NCI-H2171 treated with DMSO at 0.1 percent for 48 hours (cell line): ENCODE results near the gene FAF1.

Experiments
- DNase-seq: peaks from one replicate; lab custom pipeline; 2025; lab: John Stamatoyannopoulos, UW

Gene FAF1

GRCh38 chr1:50490640-50491039 lies 469.4 kb downstream of the FAF1 start:
- DNase-seq = no peak

- no peak for DNase-seq
Observed at GRCh38 chr1:50488876-50489275, 471.2 kb downstream of the FAF1 start.

- DNase-seq = no peak
Observed at GRCh38 chr1:50488356-50488755, 471.7 kb downstream of the FAF1 start.

- no peak for DNase-seq
Observed at GRCh38 chr1:50487725-50488124, 472.3 kb downstream of the FAF1 start.

GRCh38 chr1:50481142-50481736 lies 478.8 kb downstream of the FAF1 start:
- no peak for DNase-seq

- no peak for DNase-seq
Observed at GRCh38 chr1:50476800-50477199, 483.3 kb downstream of the FAF1 start.

GRCh38 chr1:50474859-50475809 lies 484.9 kb downstream of the FAF1 start:
- DNase-seq = no peak

- no peak for DNase-seq
Observed at GRCh38 chr1:50473513-50473912, 486.6 kb downstream of the FAF1 start.

- no peak for DNase-seq
Observed at GRCh38 chr1:50471967-50472366, 488.1 kb downstream of the FAF1 start.

GRCh38 chr1:50462964-50463363 lies 497.1 kb downstream of the FAF1 start:
- no peak for DNase-seq

- no peak for DNase-seq
Observed at GRCh38 chr1:50458507-50458906, 501.6 kb downstream of the FAF1 start.

- no peak for DNase-seq
Observed at GRCh38 chr1:50454911-50455310, 505.2 kb downstream of the FAF1 start.

- no peak for DNase-seq
Observed at GRCh38 chr1:50453266-50453665, 506.8 kb downstream of the FAF1 start.

- DNase-seq = no peak
Observed at GRCh38 chr1:50452700-50453099, 507.4 kb downstream of the FAF1 start.

GRCh38 chr1:50450861-50451653 lies 509.0 kb downstream of the FAF1 start:
- no peak for DNase-seq

GRCh38 chr1:50447961-50448360 lies 512.1 kb downstream of the FAF1 start:
- DNase-seq = no peak

- no peak for DNase-seq
Observed at GRCh38 chr1:50441183-50441582, 518.9 kb downstream of the FAF1 start.

- DNase-seq = no peak
Observed at GRCh38 chr1:50438945-50439344, 521.1 kb downstream of the FAF1 start.

GRCh38 chr1:50436489-50436888 lies 523.6 kb downstream of the FAF1 start:
- DNase-seq = no peak

- DNase-seq = no peak
Observed at GRCh38 chr1:50430010-50430405, 530.1 kb downstream of the FAF1 start.

GRCh38 chr1:50427818-50428779 lies 532.0 kb downstream of the FAF1 start:
- DNase-seq = no peak
